WERI-Rb-1 (cell line): ENCODE measurements around the gene ASIC2.

Experiments used
- DNase-seq: peaks from one replicate; pipeline ENCODE4 v3.0.0-alpha.2; 2020
- H3K27ac ChIP-seq: fragments of 250-450 bp; sonication (Bioruptor Pico); 2 replicates; pipeline ENCODE4 v1.5.1; 2020; ENCODE audit warnings: mild to moderate bottlenecking, moderate library complexity
- H3K27me3 ChIP-seq: fragments of 250-450 bp; sonication (Bioruptor Pico); 2 replicates; pipeline ENCODE4 v1.5.1; 2021; ENCODE audit warnings: mild to moderate bottlenecking, low read depth, moderate library complexity; ENCODE audit not compliant: insufficient read depth, severe bottlenecking
- H3K36me3 ChIP-seq: fragments of 250-450 bp; sonication (Bioruptor Pico); 2 replicates; pipeline ENCODE4 v1.5.1; 2020; ENCODE audit warnings: mild to moderate bottlenecking, moderate library complexity
- H3K4me3 ChIP-seq: 2 replicates; pipeline ENCODE4 v1.5.1; 2011; ENCODE audit warnings: low read depth, mild to moderate bottlenecking, control low read depth, low read length
- H3K9me3 ChIP-seq: fragments of 250-450 bp; sonication (Bioruptor Pico); 2 replicates; pipeline ENCODE4 v1.5.1; 2021; ENCODE audit warnings: mild to moderate bottlenecking, moderate library complexity; ENCODE audit not compliant: severe bottlenecking
- CTCF ChIP-seq: IDR thresholded peaks from 2 replicates; pipeline ENCODE4 v1.5.1; 2011; ENCODE audit warnings: low read depth, mild to moderate bottlenecking, control low read depth, inconsistent platforms, low read length

The ASIC2 gene

GRCh38 chr17:33164169-33164881, 128.8 kb downstream of the ASIC2 start:
- Histone ChIP-seq H3K27me3 (peaks cover 66% of the 10 kb centered on the region), H3K9me3 (no peaks in the 10 kb centered on the region), H3K36me3 (no peaks in the 10 kb centered on the region), H3K27ac (no peak overlapping the region), H3K4me3 (no peak overlapping the region)
- no peak for TF ChIP-seq CTCF
- DNase-seq, result no peak

- DNase-seq, result no peak
- Histone ChIP-seq H3K4me3 (no peak overlapping the region), H3K9me3 (no peaks in the 10 kb centered on the region), H3K27me3 (peaks cover 73% of the 10 kb centered on the region), H3K36me3 (no peaks in the 10 kb centered on the region), H3K27ac (no peak overlapping the region)
- no peak for TF ChIP-seq CTCF
Measured at GRCh38 chr17:33163533-33164168, 129.4 kb downstream of the ASIC2 start.

- H3K27me3 ChIP-seq, result peaks cover 48% of the 10 kb centered on the region
- TF ChIP-seq CTCF, result no peak
Measured at GRCh38 chr17:33154869-33155455, 138.1 kb downstream of the ASIC2 start.

GRCh38 chr17:33152783-33153182, 140.3 kb downstream of the ASIC2 start:
- H3K9me3 ChIP-seq, result no peaks in the 10 kb centered on the region
- H3K27me3 ChIP-seq, result peaks cover 41% of the 10 kb centered on the region
- DNase-seq, result no peak
- H3K4me3 ChIP-seq, result no peak overlapping the region
- H3K36me3 ChIP-seq, result no peaks in the 10 kb centered on the region
- no peak overlapping the region for H3K27ac ChIP-seq
- no peak for TF ChIP-seq CTCF

More at GRCh38 chr17:33154869-33155455, 138.1 kb downstream of the ASIC2 start:
- Histone ChIP-seq H3K27ac (no peak overlapping the region), H3K36me3 (no peaks in the 10 kb centered on the region), H3K9me3 (no peaks in the 10 kb centered on the region), H3K4me3 (no peak overlapping the region)
- DNase-seq, result no peak

GRCh38 chr17:33151565-33151964, 141.5 kb downstream of the ASIC2 start:
- no peak for DNase-seq
- H3K27me3 ChIP-seq, result peaks cover 44% of the 10 kb centered on the region
- no peak for TF ChIP-seq CTCF
- no peaks in the 10 kb centered on the region for H3K9me3 ChIP-seq
- H3K36me3 ChIP-seq, result no peaks in the 10 kb centered on the region
- H3K27ac ChIP-seq, result no peak overlapping the region
- H3K4me3 ChIP-seq, result no peak overlapping the region
